GM12878 (cell line): Measurements from ENCODE around the gene KIFC1. TPM values are rescaled to one million over a fixed set of nuclear protein-coding genes. Genes with fewer than 3 reads are reported as not detected.

Source experiments
- ATAC-seq: fragments of 200-7000 bp; cut with Tn5 transposase; 3 replicates; pipeline ENCODE4 v1.9.1; 2020; ENCODE audit warnings: mild to moderate bottlenecking, moderate library complexity
- BruUV-seq: library from RNA; stranded (reverse); fragments of 400-500 nt; replicated peaks from 2 replicates; lab custom pipeline; 2021; lab: Mats Ljungman, UMichigan
- CTCF ChIA-PET: fragments of 300-600 bp; sonication (Branson Sonifier 250); formaldehyde crosslinking; extraction: SDS; loops from one replicate; lab custom pipeline; 2021; ENCODE audit warnings: inconsistent platforms; lab: Yijun Ruan, JAX
- POLR2A ChIA-PET: fragments of 350-600 bp; formaldehyde crosslinking; extraction: SDS; loops from one replicate; lab custom pipeline; 2021; ENCODE audit warnings: inconsistent platforms; lab: Charles Lee
- RAD21 ChIA-PET: fragments of 300-600 bp; sonication (Branson Sonifier 250); formaldehyde crosslinking; loops from one replicate; lab custom pipeline; 2023; ENCODE audit warnings: antibody characterized with exemption; ENCODE audit not compliant: unreplicated experiment; lab: Charles Lee
- SMC1A ChIA-PET: fragments of 300-600 bp; sonication (Branson Sonifier 250); formaldehyde crosslinking; loops from one replicate; lab custom pipeline; 2023; ENCODE audit not compliant: unreplicated experiment, uncharacterized antibody; lab: Charles Lee
- DNase-seq: peaks from one replicate; pipeline ENCODE4 v3.0.0-alpha.2; 2011; ENCODE audit warnings: low read depth, low spot score
- FAIRE-seq: peaks from 3 replicates; lab custom pipeline; 2011; peaks lifted over from hg19 to GRCh38; lab: Jason Lieb, UNC
- H2AFZ ChIP-seq: 2 replicates; pipeline ENCODE4 v1.6.0; 2011; ENCODE audit warnings: low read depth, low read length, control low read depth; ENCODE audit not compliant: control insufficient read depth
- H3K27ac ChIP-seq: 2 replicates; pipeline ENCODE4 v1.5.1; 2011; ENCODE audit warnings: control low read depth; ENCODE audit not compliant: control insufficient read depth, insufficient read depth
- H3K27me3 ChIP-seq, 2 experiments: replicated peaks in 1 of 2; 2 replicates each; pipeline versions ENCODE4 v1.6.0 to v1.6.1; 2011; ENCODE audit warnings: low read length in 1 of 2; ENCODE audit not compliant: control insufficient read depth in 2 of 2, insufficient read depth in 2 of 2
- H3K36me3 ChIP-seq, 2 experiments: 2 replicates each; pipeline ENCODE4 v1.5.1; 2011; ENCODE audit warnings: low read length in 1 of 2; ENCODE audit not compliant: control insufficient read depth in 2 of 2, insufficient read depth in 2 of 2
- H3K4me1 ChIP-seq: 2 replicates; pipeline ENCODE4 v1.6.1; 2011; ENCODE audit warnings: mild to moderate bottlenecking, low read length, moderate library complexity, mixed read lengths; ENCODE audit not compliant: control insufficient read depth, insufficient read depth
- H3K4me2 ChIP-seq: 2 replicates; pipeline ENCODE4 v1.6.0; 2011; ENCODE audit warnings: control low read depth; ENCODE audit not compliant: control insufficient read depth, insufficient read depth
- H3K4me3 ChIP-seq: fragments of 200-600 bp; sonication (generic); 2 replicates; pipeline ENCODE4 v1.5.1; 2016
- H3K79me2 ChIP-seq: 2 replicates; pipeline ENCODE4 v1.6.0; 2011; ENCODE audit warnings: low read length; ENCODE audit not compliant: control insufficient read depth, insufficient read depth
- H3K9ac ChIP-seq: 2 replicates; pipeline ENCODE4 v1.8.0; 2011; ENCODE audit warnings: low read length, control low read depth, mixed read lengths; ENCODE audit not compliant: control insufficient read depth, insufficient read depth
- H3K9me3 ChIP-seq: replicated peaks from 3 replicates; pipeline ENCODE4 v1.5.1; 2011; ENCODE audit warnings: mild to moderate bottlenecking, low read length; ENCODE audit not compliant: control insufficient read depth, insufficient read depth
- H4K20me1 ChIP-seq: 2 replicates; pipeline ENCODE4 v1.6.0; 2011; ENCODE audit not compliant: control insufficient read depth, insufficient read depth
- BCL3 ChIP-seq: IDR thresholded peaks from 2 replicates; pipeline ENCODE4 v1.6.1; 2011; ENCODE audit warnings: borderline replicate concordance, low read depth, mild to moderate bottlenecking, moderate library complexity, low read length; ENCODE audit not compliant: insufficient read depth, poor library complexity, severe bottlenecking
- FOXK2 ChIP-seq: fragments of 450-650 bp; IDR thresholded peaks from 2 replicates; pipeline ENCODE4 v1.6.1; 2017; ENCODE audit warnings: mild to moderate bottlenecking, moderate library complexity
- IKZF1 ChIP-seq: fragments of 450-650 bp; conservative IDR thresholded peaks from 2 replicates; pipeline ENCODE4 v1.6.1; 2017; ENCODE audit warnings: antibody characterized with exemption, mild to moderate bottlenecking
- MYB ChIP-seq: fragments of 150-350 bp; IDR thresholded peaks from 2 replicates; pipeline ENCODE4 v1.6.1; 2014; ENCODE audit warnings: mild to moderate bottlenecking, low read depth, low read length, borderline replicate concordance
- NFXL1 ChIP-seq: fragments of 450-650 bp; IDR thresholded peaks from 2 replicates; pipeline ENCODE4 v1.6.1; 2017; ENCODE audit warnings: antibody characterized with exemption, mild to moderate bottlenecking, borderline replicate concordance
- SIN3A ChIP-seq: IDR thresholded peaks from 2 replicates; pipeline ENCODE4 v1.6.1; 2012; ENCODE audit warnings: low read depth, low read length, improper control_type of control experiment
- SRF ChIP-seq, 2 experiments: IDR thresholded peaks; 2 replicates each; pipeline ENCODE4 v1.6.1; 2011; ENCODE audit warnings: low read depth in 2 of 2, low read length in 2 of 2, mild to moderate bottlenecking in 1 of 2, moderate library complexity in 1 of 2
- WGBS: methylation state at CpG from one replicate; pipeline ENCODE4 v1.1.6; 2016; ENCODE audit warnings: low lambda C conversion rate; ENCODE audit not compliant: insufficient replicate concordance, insufficient coverage; ENCODE audit errors: missing lambda C conversion rate; 5-methylcytosine and 5-hydroxymethylcytosine counted together
- in situ Hi-C: fragments of 300-500 bp; cut with MboI; formaldehyde crosslinking; loops from 9 replicates; pipeline ENCODE4 v1.14.3; 2018; ENCODE audit warnings: mixed read lengths
- intact Hi-C: fragments of 100-400 bp; cut with micrococcal nuclease; formaldehyde crosslinking; loops from one replicate; pipeline ENCODE4 v1.14.2; 2022; ENCODE audit not compliant: unreplicated experiment
- polyA plus RNA-seq, 11 experiments: library from polyadenylated mRNA; depleted of rRNA in 4 of 11; unstranded in 6 of 11; stranded (reverse) in 5 of 11; fragments of >200 nt; fragmentation: Nextera tagmentation in 4 of 11; fragmentation: Illumina TruSeq in 1 of 11; extraction: Ambion mirVana in 4 of 11; extraction: Trizol in 1 of 11; gene quantifications; 1 replicate in 1 of 11; 2 replicates in 10 of 11; pipeline versions ENCODE4 v1.2.1 to v1.2.3, GENCODE V29; 2011 to 2016; ENCODE audit warnings: inconsistent platforms in 2 of 11, missing spikeins in 2 of 11, low read depth in 1 of 11
- total RNA-seq, 4 experiments: library from RNA; depleted of rRNA in 3 of 4; stranded (reverse); fragments of >200 nt in 3 of 4; fragmentation: Illumina TruSeq in 1 of 4; extraction: Trizol in 1 of 4; gene quantifications; 2 replicates each; pipeline versions ENCODE4 v1.2.1 to v1.2.3, GENCODE V29; 2013 to 2021
- TF ChIP-seq, protein P1 (sequence below): fragments of 450-650 bp; formaldehyde crosslinking; IDR thresholded peaks from 2 replicates; pipeline ENCODE4 v1.4.0; 2020; ENCODE audit warnings: mild to moderate bottlenecking, moderate library complexity
- TF ChIP-seq, protein P2 (sequence below): IDR thresholded peaks from 2 replicates; pipeline ENCODE4 v1.6.1; 2012; ENCODE audit warnings: low read depth, low read length, improper control_type of control experiment
- TF ChIP-seq, protein P3 (sequence below): fragments of 450-650 bp; IDR thresholded peaks from 2 replicates; pipeline ENCODE4 v1.6.1; 2018; ENCODE audit warnings: mild to moderate bottlenecking, low read depth, moderate library complexity; ENCODE audit not compliant: partially characterized antibody

The KIFC1 gene
- total and polyA plus RNA-seq, 10 of the 15 experiments (the other 5 are each of a cell fraction or from before 2014, with no cell fraction given) = 1.8 to 87.4 (median 54.4) TPM

- TF ChIP-seq, protein P1, sequence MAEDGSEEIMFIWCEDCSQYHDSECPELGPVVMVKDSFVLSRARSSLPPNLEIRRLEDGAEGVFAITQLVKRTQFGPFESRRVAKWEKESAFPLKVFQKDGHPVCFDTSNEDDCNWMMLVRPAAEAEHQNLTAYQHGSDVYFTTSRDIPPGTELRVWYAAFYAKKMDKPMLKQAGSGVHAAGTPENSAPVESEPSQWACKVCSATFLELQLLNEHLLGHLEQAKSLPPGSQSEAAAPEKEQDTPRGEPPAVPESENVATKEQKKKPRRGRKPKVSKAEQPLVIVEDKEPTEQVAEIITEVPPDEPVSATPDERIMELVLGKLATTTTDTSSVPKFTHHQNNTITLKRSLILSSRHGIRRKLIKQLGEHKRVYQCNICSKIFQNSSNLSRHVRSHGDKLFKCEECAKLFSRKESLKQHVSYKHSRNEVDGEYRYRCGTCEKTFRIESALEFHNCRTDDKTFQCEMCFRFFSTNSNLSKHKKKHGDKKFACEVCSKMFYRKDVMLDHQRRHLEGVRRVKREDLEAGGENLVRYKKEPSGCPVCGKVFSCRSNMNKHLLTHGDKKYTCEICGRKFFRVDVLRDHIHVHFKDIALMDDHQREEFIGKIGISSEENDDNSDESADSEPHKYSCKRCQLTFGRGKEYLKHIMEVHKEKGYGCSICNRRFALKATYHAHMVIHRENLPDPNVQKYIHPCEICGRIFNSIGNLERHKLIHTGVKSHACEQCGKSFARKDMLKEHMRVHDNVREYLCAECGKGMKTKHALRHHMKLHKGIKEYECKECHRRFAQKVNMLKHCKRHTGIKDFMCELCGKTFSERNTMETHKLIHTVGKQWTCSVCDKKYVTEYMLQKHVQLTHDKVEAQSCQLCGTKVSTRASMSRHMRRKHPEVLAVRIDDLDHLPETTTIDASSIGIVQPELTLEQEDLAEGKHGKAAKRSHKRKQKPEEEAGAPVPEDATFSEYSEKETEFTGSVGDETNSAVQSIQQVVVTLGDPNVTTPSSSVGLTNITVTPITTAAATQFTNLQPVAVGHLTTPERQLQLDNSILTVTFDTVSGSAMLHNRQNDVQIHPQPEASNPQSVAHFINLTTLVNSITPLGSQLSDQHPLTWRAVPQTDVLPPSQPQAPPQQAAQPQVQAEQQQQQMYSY (CRISPR knock-in tag) = no peak
- no peak for TF ChIP-seq MYB
- TF ChIP-seq FOXK2 = no peak
- no peak for TF ChIP-seq SIN3A
- TF ChIP-seq SRF (IDR thresholded peaks at IDR 0.05; ENCODE audit: low read depth in 2 of 2, low read length in 2 of 2) = no peak
- TF ChIP-seq IKZF1 = no peak
- no peak for TF ChIP-seq NFXL1
Observed at GRCh38 chr6:33443619-33444504, 52.2 kb downstream of the KIFC1 start (continued).

- SMC1A ChIA-PET = no interaction called here
- H3K9me3 ChIP-seq = no peaks in the 10 kb centered on the region
- H3K4me3 ChIP-seq = no peak overlapping the region
- no TSS peak for BruUV-seq
- no peak overlapping the region for H3K27ac ChIP-seq
- H3K4me1 ChIP-seq = no peaks in the 10 kb centered on the region
- in situ Hi-C loops = no loop called here
- no peak overlapping the region for H3K9ac ChIP-seq
- H3K4me2 ChIP-seq = no peak overlapping the region
- intact Hi-C loops = no loop called here
- 42% methylated on average over 3 of the region's 3 CpGs for WGBS
- ATAC-seq = no peak
- RAD21 ChIA-PET = no interaction called here
- POLR2A ChIA-PET = interaction anchor here (1.3 kb wide), 1 partner anchor 15 kb away, joined by 3 read pairs; no protein-coding TSS in a partner anchor
- no peak for FAIRE-seq
- no peaks in the 10 kb centered on the region for H3K27me3 ChIP-seq
- CTCF ChIA-PET = interaction anchor here (0.7 kb wide), 1 partner anchor 10 kb away, joined by 4 read pairs; the partner anchor contains the start of gene ZBTB9
- H3K36me3 ChIP-seq = peaks cover 2 to 9% of the 10 kb centered on the region in 2 experiments; a peak in 3 of 4 replicates
- H4K20me1 ChIP-seq = no peaks in the 10 kb centered on the region; the same call in 1 of the 2 replicates
- no peak for DNase-seq
- H3K79me2 ChIP-seq = no peaks in the 10 kb centered on the region
- H2AFZ ChIP-seq = no peak overlapping the region
- TF ChIP-seq BCL3 = no peak
- TF ChIP-seq, protein P2, sequence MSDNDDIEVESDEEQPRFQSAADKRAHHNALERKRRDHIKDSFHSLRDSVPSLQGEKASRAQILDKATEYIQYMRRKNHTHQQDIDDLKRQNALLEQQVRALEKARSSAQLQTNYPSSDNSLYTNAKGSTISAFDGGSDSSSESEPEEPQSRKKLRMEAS = no peak
- TF ChIP-seq, protein P3, sequence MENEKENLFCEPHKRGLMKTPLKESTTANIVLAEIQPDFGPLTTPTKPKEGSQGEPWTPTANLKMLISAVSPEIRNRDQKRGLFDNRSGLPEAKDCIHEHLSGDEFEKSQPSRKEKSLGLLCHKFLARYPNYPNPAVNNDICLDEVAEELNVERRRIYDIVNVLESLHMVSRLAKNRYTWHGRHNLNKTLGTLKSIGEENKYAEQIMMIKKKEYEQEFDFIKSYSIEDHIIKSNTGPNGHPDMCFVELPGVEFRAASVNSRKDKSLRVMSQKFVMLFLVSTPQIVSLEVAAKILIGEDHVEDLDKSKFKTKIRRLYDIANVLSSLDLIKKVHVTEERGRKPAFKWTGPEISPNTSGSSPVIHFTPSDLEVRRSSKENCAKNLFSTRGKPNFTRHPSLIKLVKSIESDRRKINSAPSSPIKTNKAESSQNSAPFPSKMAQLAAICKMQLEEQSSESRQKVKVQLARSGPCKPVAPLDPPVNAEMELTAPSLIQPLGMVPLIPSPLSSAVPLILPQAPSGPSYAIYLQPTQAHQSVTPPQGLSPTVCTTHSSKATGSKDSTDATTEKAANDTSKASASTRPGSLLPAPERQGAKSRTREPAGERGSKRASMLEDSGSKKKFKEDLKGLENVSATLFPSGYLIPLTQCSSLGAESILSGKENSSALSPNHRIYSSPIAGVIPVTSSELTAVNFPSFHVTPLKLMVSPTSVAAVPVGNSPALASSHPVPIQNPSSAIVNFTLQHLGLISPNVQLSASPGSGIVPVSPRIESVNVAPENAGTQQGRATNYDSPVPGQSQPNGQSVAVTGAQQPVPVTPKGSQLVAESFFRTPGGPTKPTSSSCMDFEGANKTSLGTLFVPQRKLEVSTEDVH = no peak
Observed at GRCh38 chr6:33445119-33445603, 53.5 kb downstream of the KIFC1 start.
